HUDEP-2 (cell line): ENCODE results near the gene ROBO1.
"Not testable (repeated sequence)": the region's sequence is repeated elsewhere in the genome, so short reads cannot be mapped to it uniquely, and the experiment has no call there.

Experiments used
- DNase-seq, 76 experiments: peaks; one replicate each; lab custom pipeline; 2025; ENCODE audit not compliant: unreplicated experiment in 76 of 76; lab: John Stamatoyannopoulos, UW

Gene ROBO1

DNA sequence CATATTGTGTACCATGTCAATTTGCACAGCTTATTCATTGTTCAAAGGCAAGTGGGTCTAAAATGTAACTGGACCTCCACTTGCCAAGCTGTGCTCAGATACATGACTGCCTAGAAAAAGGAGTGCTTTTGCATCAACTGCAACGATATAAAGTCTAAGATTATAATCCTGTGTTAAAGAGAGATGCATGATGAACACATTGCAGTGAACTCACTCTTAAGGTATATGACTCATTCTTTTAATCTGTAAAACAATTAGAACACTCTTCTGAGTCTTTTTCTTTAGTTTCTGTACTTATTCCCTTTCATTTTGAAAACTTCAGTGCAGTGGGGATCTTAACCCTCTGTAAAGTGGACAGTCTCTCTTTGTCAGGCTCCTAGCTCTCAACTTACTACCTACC lies 982.8 kb downstream of the ROBO1 start:
- DNase-seq, result no peak

DNA sequence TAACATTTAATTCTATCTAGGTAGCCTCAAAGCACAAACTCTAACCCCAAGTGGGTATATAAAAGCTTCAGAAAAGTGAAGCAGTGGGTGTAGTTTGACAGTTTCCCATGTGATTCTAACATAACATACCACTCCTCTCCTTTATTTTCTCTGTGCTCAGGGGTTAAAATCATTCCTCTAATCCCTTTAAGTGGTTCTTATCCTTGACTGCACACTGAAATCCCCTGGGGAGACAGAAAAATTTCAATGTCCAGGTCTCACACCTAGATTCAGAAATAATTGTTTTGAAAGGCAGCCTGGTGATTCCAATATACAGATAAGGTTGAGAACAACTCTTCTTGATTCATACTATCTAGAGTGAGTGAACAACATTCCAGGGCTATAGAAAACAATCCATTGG lies 986.4 kb downstream of the ROBO1 start:
- no peak for DNase-seq

DNA sequence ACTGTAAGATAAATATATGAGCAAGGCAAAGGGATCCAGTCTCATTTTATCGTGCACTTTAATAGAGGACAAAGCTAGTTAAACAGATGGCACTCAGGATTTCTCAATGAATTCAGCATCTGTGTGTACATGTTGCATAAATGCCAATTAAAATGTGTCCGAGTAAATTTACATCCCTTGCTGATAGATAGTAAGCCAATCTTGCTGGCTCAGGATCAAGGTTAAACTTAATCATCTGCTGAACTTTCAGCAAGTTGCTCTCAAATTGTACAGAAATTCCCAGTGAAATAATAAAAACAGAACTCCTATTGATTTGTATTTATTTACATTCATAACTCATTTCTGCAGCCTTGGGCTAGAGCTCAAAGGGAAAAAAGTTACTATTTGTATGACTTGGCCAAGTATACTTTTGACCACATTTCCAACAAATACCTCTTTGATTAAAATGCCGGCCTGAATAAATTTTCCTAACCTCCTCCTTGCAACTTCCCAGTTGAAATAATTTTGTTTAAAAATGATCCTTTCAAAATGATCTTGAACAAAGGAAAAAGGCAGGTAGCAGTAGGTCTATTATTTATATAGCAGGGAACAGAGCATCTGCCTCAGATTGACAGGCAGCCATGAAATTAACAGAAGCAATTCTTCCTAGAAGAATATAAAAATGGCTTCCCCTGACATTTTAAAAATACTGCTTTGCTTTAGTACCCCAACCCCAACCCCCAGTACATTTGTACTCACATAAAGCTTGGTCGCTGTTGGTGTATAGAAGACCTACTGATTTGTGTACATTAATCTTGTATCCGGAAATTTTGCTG lies 1001.9 kb downstream of the ROBO1 start:
- no peak for DNase-seq

DNA sequence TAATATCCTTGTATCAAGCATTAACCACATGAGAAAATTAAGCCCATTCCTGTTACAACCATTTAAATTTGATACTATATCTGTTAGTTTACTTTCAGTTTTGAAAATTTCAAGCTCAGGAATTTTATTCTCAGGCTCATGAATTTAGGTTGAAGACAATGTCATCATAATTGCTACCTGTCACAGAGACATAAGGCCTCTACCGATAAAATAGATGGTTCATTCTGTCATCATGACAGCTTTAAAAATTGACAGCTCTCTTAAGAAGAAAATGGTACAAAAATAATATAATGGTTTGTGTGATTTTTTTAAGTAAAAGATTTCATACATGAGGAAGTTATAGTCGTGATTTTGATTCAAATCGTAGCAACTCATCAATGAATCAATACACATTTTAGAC lies 1003.2 kb downstream of the ROBO1 start:
- no peak for DNase-seq

DNA sequence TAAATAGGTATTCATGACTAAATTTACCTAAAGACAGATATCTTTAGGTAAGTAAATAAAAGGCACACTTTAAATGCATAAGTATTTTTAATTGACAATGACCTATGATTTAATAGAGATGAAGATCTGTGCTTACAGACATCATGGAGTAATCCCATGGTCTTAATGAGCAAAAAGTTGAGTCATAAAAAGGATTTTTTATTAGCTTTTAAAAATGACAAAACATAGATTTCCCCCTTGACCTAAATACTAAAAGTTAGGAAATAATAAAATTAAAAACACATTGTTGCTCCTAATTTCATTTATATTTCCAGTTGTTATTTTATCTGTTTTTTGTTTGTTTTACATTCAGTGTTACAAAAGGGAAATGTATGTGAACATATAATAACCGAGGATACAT lies 1005.7 kb downstream of the ROBO1 start:
- DNase-seq, result no peak

DNA sequence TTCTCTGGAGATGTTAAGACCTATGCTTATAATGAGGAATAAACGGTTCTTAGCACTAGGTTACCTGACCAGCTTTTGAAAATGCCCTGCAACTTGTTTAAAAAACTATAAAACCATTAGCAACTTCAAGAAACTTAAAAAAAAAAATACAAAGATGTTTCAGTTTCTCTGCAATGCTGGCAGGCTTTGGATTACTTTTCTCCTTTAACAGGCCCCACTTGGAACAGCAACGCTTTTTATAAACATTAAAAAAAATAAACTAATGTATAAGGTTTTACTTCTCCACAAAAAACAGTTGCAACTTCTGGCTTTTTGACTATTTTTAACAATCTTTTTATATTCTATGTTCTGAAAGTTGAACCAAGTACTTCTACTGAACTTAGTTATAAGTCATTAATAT lies 1006.7 kb downstream of the ROBO1 start:
- DNase-seq, result no peak

DNA sequence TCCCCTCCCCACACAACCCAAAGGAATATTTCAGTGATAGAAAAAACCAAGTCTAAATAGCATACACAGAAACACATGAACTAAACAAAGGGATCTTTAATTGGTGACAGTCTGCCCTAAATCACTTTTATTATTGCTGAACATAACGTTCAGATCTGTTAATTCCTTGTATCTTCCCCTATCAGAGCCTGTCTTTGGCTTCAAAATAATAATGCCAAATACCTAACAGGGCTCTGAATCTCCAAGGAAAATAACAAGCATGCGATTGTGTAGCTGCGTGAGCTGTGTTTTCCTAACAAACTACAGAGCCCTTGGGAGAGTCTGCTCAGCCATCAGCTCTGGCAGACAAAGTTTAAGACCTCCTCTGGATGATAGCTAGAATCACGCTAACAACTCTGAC lies 1010.1 kb downstream of the ROBO1 start:
- no peak for DNase-seq

DNA sequence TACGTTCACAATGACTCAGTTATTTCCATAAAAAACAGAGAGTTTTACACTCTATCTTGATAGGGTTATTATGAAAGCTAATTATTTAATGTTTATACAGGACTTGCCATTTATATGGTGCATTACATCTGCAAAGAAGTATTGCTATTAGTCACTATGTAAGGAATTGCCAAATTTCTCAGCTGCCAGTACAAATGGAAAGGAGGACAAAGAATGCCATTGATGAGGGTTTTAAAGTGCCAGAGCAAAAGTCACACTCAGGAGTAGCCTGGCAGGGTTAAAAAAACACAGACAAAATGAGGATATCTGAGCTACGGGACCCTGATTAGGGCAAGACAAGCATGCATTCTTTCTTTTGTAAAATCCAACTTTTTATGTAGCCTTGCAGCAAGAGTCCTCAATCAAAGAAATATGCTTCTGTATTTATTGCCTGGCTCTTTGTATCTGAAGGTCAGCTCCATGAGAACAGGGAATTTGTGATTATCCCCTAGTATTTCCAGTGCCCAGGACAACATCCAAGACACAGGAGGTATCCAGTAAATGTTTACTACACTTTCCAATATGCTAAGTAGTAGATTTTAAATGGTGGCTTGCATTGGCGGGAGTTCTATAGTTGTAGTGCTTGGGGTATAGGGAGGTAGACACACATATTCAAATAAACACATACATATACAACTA lies 1013.6 kb downstream of the ROBO1 start:
- DNase-seq, result no peak

DNA sequence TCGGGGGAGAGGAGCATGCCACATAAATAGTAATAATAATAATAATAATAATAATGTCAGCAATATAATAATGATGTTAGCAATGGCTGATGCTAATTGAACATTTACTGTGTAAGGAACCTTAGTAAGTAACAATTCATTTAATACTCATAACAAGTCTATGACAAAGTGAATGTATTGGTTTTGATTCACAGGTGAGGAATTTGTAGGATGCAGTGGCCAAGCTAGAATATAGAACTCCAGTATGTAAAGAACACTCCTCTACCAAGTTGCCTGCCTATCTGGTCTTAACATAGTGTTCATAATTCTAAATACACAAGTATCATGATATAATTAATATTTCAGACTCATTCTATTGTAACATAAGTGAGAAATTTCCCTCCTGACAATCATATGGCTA lies 1016.5 kb downstream of the ROBO1 start:
- no peak for DNase-seq

DNA sequence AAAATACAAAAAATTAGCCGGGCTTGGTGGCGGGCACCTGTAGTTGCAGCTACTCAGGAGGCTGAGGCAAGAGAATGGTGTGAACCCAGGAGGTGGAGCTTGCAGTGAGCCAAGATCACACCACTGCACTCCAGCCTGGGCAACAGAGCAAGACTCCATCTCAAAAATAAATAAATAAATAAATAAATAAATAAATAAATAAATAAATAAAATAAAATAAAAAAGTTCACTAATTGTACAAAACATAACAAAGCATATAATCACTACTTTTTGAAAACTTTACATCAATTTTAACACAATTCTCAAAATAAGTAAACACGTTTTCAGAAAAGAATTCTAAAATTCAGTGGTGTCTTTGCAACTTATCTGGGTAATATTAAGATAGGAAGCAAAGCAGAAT lies 1017.5 kb downstream of the ROBO1 start:
- DNase-seq, result not testable (repeated sequence)

DNA sequence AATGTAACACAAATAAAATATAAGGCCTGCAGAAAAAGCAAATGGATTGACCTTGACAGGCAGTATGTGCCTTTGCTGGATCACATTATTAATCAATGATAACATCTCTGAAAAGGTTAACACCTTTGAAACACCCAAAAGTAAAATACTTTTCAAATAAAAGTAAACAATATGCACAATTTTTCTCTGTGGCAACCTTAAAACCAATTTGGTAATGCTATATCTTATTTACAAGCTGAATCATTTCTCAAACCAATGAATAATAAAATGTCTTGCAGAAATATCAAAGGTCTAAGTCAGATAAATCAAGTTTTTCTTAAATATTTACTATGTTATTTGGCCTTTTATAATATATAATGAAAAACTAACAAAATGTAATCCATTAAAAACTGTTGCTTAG lies 1018.7 kb downstream of the ROBO1 start:
- DNase-seq, result no peak

DNA sequence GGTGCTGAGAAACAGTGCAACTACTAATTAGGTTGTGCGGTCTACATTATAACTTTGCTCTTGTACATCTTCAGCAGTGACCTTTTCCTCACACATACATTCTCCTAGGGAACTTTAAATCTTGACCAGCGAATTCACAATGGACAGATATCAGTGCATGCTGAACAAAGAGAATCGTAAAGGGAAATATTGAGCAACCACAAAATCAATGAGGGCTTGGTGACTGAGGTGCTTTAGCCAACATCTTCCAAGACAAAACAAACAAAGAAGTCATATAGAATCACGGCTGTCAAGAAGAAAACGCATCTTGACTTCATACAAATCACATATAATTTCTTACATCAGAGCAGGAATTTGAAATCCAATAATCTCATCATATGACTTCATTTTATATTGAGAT lies 1022.0 kb downstream of the ROBO1 start:
- no peak for DNase-seq

DNA sequence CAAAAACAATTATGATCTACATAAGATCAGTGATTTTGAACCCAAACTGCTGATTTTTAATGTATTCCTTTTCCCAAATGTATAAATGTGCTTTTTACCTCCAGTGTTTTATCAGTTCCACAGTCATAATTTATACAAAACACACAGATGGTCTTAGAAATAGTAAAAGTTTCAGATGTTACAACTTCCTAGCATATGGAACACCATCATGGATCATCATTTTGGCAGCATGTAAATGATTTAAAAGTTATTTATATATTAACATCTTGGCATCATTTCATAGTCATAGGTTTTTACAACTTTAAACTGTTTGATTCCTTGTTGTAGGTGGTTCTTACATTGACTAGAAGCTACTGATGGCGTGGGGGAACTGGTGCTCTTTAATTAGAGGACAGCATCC lies 1025.3 kb downstream of the ROBO1 start:
- no peak for DNase-seq

DNA sequence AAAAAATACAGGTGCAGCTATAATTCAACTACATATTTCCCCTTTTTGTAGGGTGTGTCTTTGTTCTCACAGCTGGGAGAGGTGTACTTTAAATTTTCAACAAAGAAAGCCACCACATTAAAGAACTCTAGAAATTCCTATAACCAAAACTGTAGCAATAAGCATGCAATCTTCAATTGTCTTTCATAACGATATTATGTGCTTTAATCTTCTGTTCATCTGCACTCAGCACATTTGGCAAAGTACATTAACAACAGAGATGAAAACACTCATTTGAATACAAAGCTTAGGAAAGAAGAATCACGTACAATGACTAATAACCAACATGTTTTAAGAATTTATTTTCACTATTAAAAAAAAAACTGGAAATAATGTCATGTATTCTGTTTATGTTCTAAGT lies 1025.8 kb downstream of the ROBO1 start:
- no peak for DNase-seq

DNA sequence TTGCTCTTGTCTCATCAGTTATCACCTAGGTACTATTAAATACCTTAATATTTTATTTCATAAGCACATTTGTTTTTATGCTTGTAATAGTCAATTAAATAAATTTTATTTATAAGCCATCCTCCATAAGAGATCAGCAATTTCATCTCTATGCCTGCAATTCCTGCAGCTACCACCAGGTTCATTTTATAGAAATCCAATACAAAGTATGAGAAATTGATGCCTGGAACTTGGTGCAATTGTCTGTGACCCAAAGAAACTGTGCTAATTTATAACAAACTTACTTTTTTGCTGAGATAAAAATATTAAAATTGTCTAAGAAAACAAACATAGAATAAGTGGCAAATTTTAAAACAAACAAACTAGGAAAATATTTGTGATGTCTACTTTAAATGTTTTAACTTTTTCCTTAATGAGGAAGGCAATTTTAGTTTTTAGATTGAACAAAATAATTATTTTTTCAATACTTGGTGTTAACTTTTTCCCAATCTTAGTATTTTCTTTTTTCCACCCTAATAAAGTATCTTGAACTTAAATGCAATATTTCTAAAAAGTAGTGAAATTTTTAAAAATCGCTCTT lies 1026.6 kb downstream of the ROBO1 start:
- peak in 2 of 76 experiments; percentile 5 to 7 for DNase-seq

DNA sequence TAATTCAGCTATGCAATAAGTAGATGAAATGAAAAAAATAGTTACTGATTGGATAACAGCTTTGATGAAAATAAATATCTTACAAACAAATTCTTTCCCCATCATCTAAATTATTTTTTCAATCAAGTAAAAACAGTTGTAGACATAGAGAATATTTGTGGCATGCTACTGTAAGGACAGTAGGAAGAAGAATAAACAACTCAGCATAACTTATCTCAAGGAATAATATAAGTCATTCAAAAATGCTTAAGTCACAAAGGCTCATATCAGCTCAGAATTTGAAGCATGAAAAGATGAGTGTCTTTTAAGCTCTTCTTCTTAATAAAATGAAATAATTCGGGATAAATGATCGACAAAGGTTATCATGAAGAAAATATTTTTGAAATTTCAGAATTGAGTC lies 1029.0 kb downstream of the ROBO1 start:
- DNase-seq, result no peak

DNA sequence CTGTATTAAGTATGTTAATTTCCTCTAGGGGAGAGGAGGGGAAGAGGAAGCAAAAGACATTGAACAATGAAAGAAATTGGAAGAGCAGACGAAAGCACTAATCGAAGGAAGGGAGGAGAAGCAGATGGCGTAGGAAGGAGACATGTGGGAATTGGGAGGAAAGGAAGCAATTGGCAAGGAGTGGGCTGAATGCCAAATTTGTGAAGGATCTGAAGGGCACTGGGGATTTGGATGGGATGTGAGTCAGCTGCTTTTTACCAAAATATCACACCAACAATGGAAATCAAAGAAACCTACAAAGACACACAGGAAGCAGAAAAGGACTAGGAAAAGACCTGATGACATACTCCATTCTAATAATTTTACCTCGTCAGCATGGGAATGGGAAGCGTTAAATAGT lies 1029.8 kb downstream of the ROBO1 start:
- no peak for DNase-seq

DNA sequence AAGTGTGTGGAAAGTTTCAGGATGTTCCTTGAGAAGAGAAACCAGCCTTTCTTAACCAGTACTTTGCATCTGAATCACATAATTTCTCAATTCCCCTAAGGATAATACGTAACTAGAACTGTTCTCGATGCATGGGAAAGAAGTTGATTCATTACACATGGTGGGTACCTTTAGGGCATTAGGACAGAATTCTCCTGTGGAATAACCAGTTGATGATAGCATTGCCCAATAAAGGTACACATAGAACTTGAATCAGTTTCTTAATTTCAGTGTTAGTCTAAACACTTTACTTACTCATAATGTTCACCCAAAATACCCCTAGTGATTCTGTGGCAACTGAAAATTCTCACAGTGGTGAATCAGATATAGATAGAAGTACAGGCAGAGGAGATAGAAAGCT lies 1030.9 kb downstream of the ROBO1 start:
- no peak for DNase-seq

DNA sequence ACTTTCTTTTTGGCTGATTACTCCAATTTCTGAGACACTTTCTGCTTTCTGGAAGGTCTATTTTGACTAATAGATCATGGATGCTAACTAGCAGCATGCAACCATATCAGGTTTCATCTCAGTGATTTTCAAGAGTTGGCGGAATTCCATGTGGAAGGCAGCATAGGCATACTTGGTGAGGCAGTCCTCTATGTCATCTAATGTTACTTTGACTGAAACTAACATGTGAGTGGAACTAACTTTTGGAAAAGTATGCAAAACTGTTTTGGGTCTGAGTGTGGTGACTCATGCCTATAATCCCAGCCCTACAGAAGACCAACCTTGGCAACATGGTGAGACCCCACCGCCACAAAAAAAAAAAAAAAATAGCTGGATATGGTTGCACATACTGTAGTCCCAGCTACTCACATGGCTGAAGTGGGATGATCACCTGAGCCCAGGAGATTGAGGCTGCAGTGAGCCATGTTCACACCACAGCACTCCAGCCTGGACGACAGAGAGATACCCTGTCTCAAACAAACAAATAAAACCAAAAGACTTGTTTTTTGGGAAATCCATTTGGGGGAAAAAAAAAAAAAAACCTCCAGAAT lies 1033.7 kb downstream of the ROBO1 start:
- DNase-seq, result no peak

DNA sequence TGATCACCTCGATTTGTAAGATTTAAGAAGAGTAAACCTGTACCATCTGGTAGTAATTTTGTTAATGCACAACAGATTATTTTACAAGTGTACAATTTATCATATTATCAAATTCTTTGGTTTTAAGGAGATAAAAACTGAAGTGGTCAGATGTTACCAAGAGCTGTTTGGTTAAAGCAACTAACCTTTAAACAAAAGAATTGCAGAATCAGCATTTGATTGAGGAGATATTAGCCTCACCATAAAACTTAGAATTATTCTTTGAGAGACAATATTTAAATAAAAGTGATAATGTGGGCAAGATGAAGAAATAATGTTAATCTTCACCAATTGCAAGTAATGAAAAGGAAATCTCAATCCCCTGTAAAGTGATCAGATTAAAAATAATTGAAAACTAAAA lies 1034.9 kb downstream of the ROBO1 start:
- DNase-seq, result no peak

DNA sequence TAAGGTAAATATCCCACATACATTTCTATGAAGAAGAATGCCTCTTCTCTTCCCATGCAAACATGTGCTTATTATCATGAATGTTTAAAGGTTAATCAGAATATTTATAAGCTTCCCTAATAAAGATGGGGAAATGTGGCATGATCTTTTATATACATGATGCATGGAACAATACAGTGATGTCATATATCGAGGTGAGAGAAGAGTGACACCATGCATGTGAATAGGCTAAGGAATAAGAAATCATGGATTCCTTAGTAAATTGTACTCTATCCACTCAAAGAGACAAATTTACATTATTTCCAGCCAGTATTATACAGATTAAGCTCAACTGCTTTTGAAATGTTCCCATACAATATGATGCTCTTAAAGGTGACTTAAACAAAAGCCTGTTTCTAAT lies 1035.3 kb downstream of the ROBO1 start:
- no peak for DNase-seq

DNA sequence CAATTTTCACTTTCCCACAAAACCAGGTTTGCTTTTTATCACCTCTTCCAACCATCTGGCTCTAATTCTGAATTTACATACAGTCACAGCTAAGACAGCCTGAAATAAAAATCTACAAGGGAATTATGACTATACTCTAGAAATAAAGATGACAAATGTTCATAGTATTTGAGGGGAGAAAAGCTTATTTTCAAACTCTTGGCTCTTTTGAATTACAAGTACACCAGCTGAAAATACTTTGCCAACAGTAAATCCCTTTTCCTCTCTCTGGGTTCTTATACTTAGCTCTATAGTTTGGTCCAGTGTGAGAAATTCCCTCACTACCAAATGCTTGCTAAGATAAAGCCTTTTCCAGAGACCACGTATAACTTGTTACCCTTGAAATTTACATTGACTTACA lies 1037.9 kb downstream of the ROBO1 start:
- DNase-seq, result no peak
